Stimulated activated naive B cell treated with anti-CD40 and anti-IgM and Interleukin-4, amounts not matched to agents 10 μg/mL and 1 μg/mL and 100 μg/mL, for 72 hours (primary cell): ENCODE measurements around the gene CDH24.

Source experiments
- ATAC-seq, 2 donors: fragments of 150-1000 bp; cut with Tn5 transposase; replicated peaks; 2 replicates each; pipeline ENCODE4 v1.10.0; 2021; ENCODE audit warnings: moderate library complexity in 1 of 2
- DNase-seq: peaks from one replicate; pipeline ENCODE4 v3.0.0; 2021
- H3K27ac Mint-ChIP-seq: one replicate; pipeline ENCODE4 v1.8.0; 2022; ENCODE audit warnings: mild to moderate bottlenecking, mixed read lengths
- H3K27me3 Mint-ChIP-seq, 2 donors: one replicate each; pipeline ENCODE4 v1.8.0; 2022; ENCODE audit warnings: mixed read lengths in 2 of 2
- H3K36me3 Mint-ChIP-seq, 2 donors: one replicate each; pipeline ENCODE4 v1.8.0; 2022; ENCODE audit warnings: mixed read lengths in 2 of 2, mild to moderate bottlenecking in 1 of 2
- H3K4me1 Mint-ChIP-seq, 2 donors: one replicate each; pipeline ENCODE4 v1.8.0; 2022; ENCODE audit warnings: mixed read lengths in 2 of 2, mild to moderate bottlenecking in 1 of 2
- H3K4me3 Mint-ChIP-seq, 2 donors: one replicate each; pipeline ENCODE4 v1.8.0; 2022; ENCODE audit warnings: mild to moderate bottlenecking in 2 of 2, mixed read lengths in 2 of 2, moderate library complexity in 1 of 2
- H3K9me3 Mint-ChIP-seq, 2 donors: one replicate each; pipeline ENCODE4 v1.8.0; 2022; ENCODE audit warnings: mixed read lengths in 2 of 2, mild to moderate bottlenecking in 1 of 2

CDH24 gene

GRCh38 chr14:23033801-23034497 is 23.4 kb downstream of the CDH24 start:
- Mint-ChIP-seq H3K4me1 (peaks cover 16 to 34% of the 10 kb centered on the region in 2 donors), H3K4me3 (peak overlapping the region; percentile 96 to 98), H3K36me3 (peaks cover 29 to 31% of the 10 kb centered on the region in 2 donors), H3K9me3 (no peaks in the 10 kb centered on the region), H3K27ac (peak overlapping the region; percentile 99), H3K27me3 (no peaks in the 10 kb centered on the region)
- peak; percentile 1 to 5 for ATAC-seq
- peak; percentile 9 for DNase-seq

- Mint-ChIP-seq H3K36me3 (peaks cover 33 to 36% of the 10 kb centered on the region in 2 donors), H3K27me3 (no peaks in the 10 kb centered on the region), H3K4me3 (peak overlapping the region; percentile 96 to 98), H3K27ac (peak overlapping the region; percentile 84), H3K4me1 (peaks cover 19 to 39% of the 10 kb centered on the region in 2 donors), H3K9me3 (no peaks in the 10 kb centered on the region)
- DNase-seq: no peak
- no peak for ATAC-seq
Observed at GRCh38 chr14:23033251-23033727, 24.0 kb downstream of the CDH24 start.

GRCh38 chr14:23030936-23031335 is 26.4 kb downstream of the CDH24 start:
- no peaks in the 10 kb centered on the region for H3K9me3 Mint-ChIP-seq
- H3K4me3 Mint-ChIP-seq: no peak overlapping the region
- H3K27ac Mint-ChIP-seq: no peak overlapping the region
- H3K36me3 Mint-ChIP-seq: peaks cover 39 to 47% of the 10 kb centered on the region in 2 donors
- DNase-seq (no peak), ATAC-seq (no peak)
- H3K4me1 Mint-ChIP-seq: peaks cover 25 to 51% of the 10 kb centered on the region in 2 donors
- H3K27me3 Mint-ChIP-seq: no peaks in the 10 kb centered on the region

- ATAC-seq: no peak
- Mint-ChIP-seq H3K27ac (no peak overlapping the region), H3K27me3 (no peaks in the 10 kb centered on the region), H3K36me3 (peaks cover 54 to 62% of the 10 kb centered on the region in 2 donors), H3K4me1 (peaks cover 34 to 58% of the 10 kb centered on the region in 2 donors), H3K9me3 (no peaks in the 10 kb centered on the region), H3K4me3 (no peak overlapping the region)
- no peak for DNase-seq
Observed at GRCh38 chr14:23028799-23029198, 28.5 kb downstream of the CDH24 start.

GRCh38 chr14:23025151-23025814 is 32.0 kb downstream of the CDH24 start:
- H3K27me3 Mint-ChIP-seq: no peaks in the 10 kb centered on the region
- no peak for DNase-seq
- ATAC-seq: peak; percentile 12 to 38
- H3K27ac Mint-ChIP-seq: peak overlapping the region; percentile 81
- H3K9me3 Mint-ChIP-seq: no peaks in the 10 kb centered on the region
- peaks cover 41 to 63% of the 10 kb centered on the region in 2 donors for H3K36me3 Mint-ChIP-seq
- H3K4me3 Mint-ChIP-seq: no peak overlapping the region
- peaks cover 31 to 46% of the 10 kb centered on the region in 2 donors for H3K4me1 Mint-ChIP-seq

- peak; percentile 21 to 39 for ATAC-seq
Observed at GRCh38 chr14:23024612-23025075, 32.7 kb downstream of the CDH24 start.

GRCh38 chr14:23023795-23024152 is 33.5 kb downstream of the CDH24 start:
- Mint-ChIP-seq H3K36me3 (peaks cover 34 to 55% of the 10 kb centered on the region in 2 donors), H3K4me1 (peaks cover 24 to 38% of the 10 kb centered on the region in 2 donors), H3K27ac (no peak overlapping the region), H3K4me3 (no peak overlapping the region), H3K27me3 (no peaks in the 10 kb centered on the region), H3K9me3 (no peaks in the 10 kb centered on the region)
- ATAC-seq (no peak), DNase-seq (no peak)

More at GRCh38 chr14:23024612-23025075, 32.7 kb downstream of the CDH24 start:
- H3K27me3 Mint-ChIP-seq: no peaks in the 10 kb centered on the region
- peaks cover 41 to 63% of the 10 kb centered on the region in 2 donors for H3K36me3 Mint-ChIP-seq
- no peak for DNase-seq
- no peak overlapping the region for H3K4me3 Mint-ChIP-seq
- H3K27ac Mint-ChIP-seq: peak overlapping the region; percentile 33
- H3K4me1 Mint-ChIP-seq: peaks cover 31 to 46% of the 10 kb centered on the region in 2 donors
- no peaks in the 10 kb centered on the region for H3K9me3 Mint-ChIP-seq

- H3K4me1 Mint-ChIP-seq: peaks cover 22 to 34% of the 10 kb centered on the region in 2 donors
Observed at GRCh38 chr14:23023022-23023794, 34.1 kb downstream of the CDH24 start.

GRCh38 chr14:23021889-23022442 is 35.4 kb downstream of the CDH24 start:
- DNase-seq: no peak
- ATAC-seq: no peak
- H3K36me3 Mint-ChIP-seq: peaks cover 29 to 45% of the 10 kb centered on the region in 2 donors
- peaks cover 19 to 27% of the 10 kb centered on the region in 2 donors for H3K4me1 Mint-ChIP-seq
- no peak overlapping the region for H3K27ac Mint-ChIP-seq
- no peaks in the 10 kb centered on the region for H3K9me3 Mint-ChIP-seq
- no peaks in the 10 kb centered on the region for H3K27me3 Mint-ChIP-seq
- H3K4me3 Mint-ChIP-seq: no peak overlapping the region

More at GRCh38 chr14:23023022-23023794, 34.1 kb downstream of the CDH24 start:
- H3K27me3 Mint-ChIP-seq: no peaks in the 10 kb centered on the region
- ATAC-seq (no peak), DNase-seq (no peak)
- H3K27ac Mint-ChIP-seq: no peak overlapping the region
- no peaks in the 10 kb centered on the region for H3K9me3 Mint-ChIP-seq
- peaks cover 31 to 52% of the 10 kb centered on the region in 2 donors for H3K36me3 Mint-ChIP-seq
- H3K4me3 Mint-ChIP-seq: no peak overlapping the region

- DNase-seq (no peak), ATAC-seq (no peak)
- H3K27me3 Mint-ChIP-seq: no peaks in the 10 kb centered on the region
- no peak overlapping the region for H3K4me3 Mint-ChIP-seq
- no peaks in the 10 kb centered on the region for H3K9me3 Mint-ChIP-seq
- peaks cover 19 to 27% of the 10 kb centered on the region in 2 donors for H3K4me1 Mint-ChIP-seq
- peaks cover 29 to 45% of the 10 kb centered on the region in 2 donors for H3K36me3 Mint-ChIP-seq
- no peak overlapping the region for H3K27ac Mint-ChIP-seq
Observed at GRCh38 chr14:23021434-23021833, 35.9 kb downstream of the CDH24 start.

GRCh38 chr14:23020143-23021128 is 36.9 kb downstream of the CDH24 start:
- Mint-ChIP-seq H3K9me3 (no peaks in the 10 kb centered on the region), H3K4me3 (no peak overlapping the region)

GRCh38 chr14:23018107-23018506 is 39.2 kb downstream of the CDH24 start:
- Mint-ChIP-seq H3K4me1 (peaks cover 4 to 5% of the 10 kb centered on the region in 2 donors), H3K27ac (no peak overlapping the region), H3K36me3 (peaks cover 7 to 15% of the 10 kb centered on the region in 2 donors), H3K27me3 (no peaks in the 10 kb centered on the region), H3K9me3 (no peaks in the 10 kb centered on the region), H3K4me3 (no peak overlapping the region)
- ATAC-seq (no peak), DNase-seq (no peak)

More at GRCh38 chr14:23020143-23021128, 36.9 kb downstream of the CDH24 start:
- Mint-ChIP-seq H3K36me3 (peaks cover 21 to 36% of the 10 kb centered on the region in 2 donors), H3K27me3 (no peaks in the 10 kb centered on the region), H3K4me1 (peaks cover 13 to 18% of the 10 kb centered on the region in 2 donors), H3K27ac (no peak overlapping the region)
- no peak for DNase-seq
- no peak for ATAC-seq

GRCh38 chr14:23017091-23017490 is 40.2 kb downstream of the CDH24 start:
- Mint-ChIP-seq H3K4me1 (no peaks in the 10 kb centered on the region), H3K9me3 (no peaks in the 10 kb centered on the region), H3K36me3 (peaks cover 7 to 10% of the 10 kb centered on the region in 2 donors), H3K27me3 (no peaks in the 10 kb centered on the region), H3K27ac (no peak overlapping the region), H3K4me3 (no peak overlapping the region)
- DNase-seq: no peak
- ATAC-seq: no peak
